PFSK-1 (cell line): ENCODE measurements around the gene CHRNE.

Experiments
- FOXP2 ChIP-seq: optimal IDR thresholded peaks from 2 replicates; pipeline ENCODE3; 2011; ENCODE audit warnings: borderline replicate concordance, control low read depth, inconsistent platforms; ENCODE audit not compliant: insufficient read depth; ENCODE audit errors: extremely low read length, extremely low read depth
- POLR2AphosphoS5 ChIP-seq: IDR thresholded peaks from 2 replicates; pipeline ENCODE4 v1.6.1; 2012; ENCODE audit warnings: low read depth, mild to moderate bottlenecking, control low read depth, low read length, moderate library complexity
- REST ChIP-seq, 2 experiments: IDR thresholded peaks; 2 replicates each; pipeline versions ENCODE4 v1.6.1 to v1.8.0; 2011 to 2012; ENCODE audit warnings: low read depth in 2 of 2, low read length in 2 of 2, control low read depth in 1 of 2, inconsistent platforms in 1 of 2, mild to moderate bottlenecking in 1 of 2, moderate library complexity in 1 of 2; ENCODE audit not compliant: insufficient read depth in 1 of 2
- SIN3A ChIP-seq: IDR thresholded peaks from 2 replicates; pipeline ENCODE4 v1.6.1; 2012; ENCODE audit warnings: mild to moderate bottlenecking, low read length, moderate library complexity, borderline replicate concordance; ENCODE audit not compliant: insufficient read depth
- TAF1 ChIP-seq: IDR thresholded peaks from 2 replicates; pipeline ENCODE4 v1.6.1; 2012; ENCODE audit warnings: low read length, control low read depth, borderline replicate concordance; ENCODE audit not compliant: insufficient read depth

Gene CHRNE

GRCh38 chr17:4936436-4936835 is 33.5 kb upstream of the CHRNE start:
- TF ChIP-seq POLR2AphosphoS5 (peak; percentile 23; the same call in 1 of the 2 replicates), TAF1 (no peak), SIN3A (no peak)

- no peak for TF ChIP-seq FOXP2
- no peak; the same call in 1 of the 2 replicates for TF ChIP-seq POLR2AphosphoS5
- no peak for TF ChIP-seq SIN3A
- TF ChIP-seq REST (IDR thresholded peaks at IDR 0.05; ENCODE audit: insufficient read depth in 1 of 2, low read depth in 2 of 2, low read length in 2 of 2), result no peak
- TF ChIP-seq TAF1, result no peak
These were observed 32.8 kb upstream of the CHRNE start for GRCh38 chr17:4935650-4936049.

GRCh38 chr17:4934173-4934979 is 31.5 kb upstream of the CHRNE start:
- TF ChIP-seq SIN3A (no peak), TAF1 (no peak), FOXP2 (peak; percentile 41), POLR2AphosphoS5 (peak; percentile 75), REST (IDR thresholded peaks at IDR 0.05; ENCODE audit: insufficient read depth in 1 of 2, low read depth in 2 of 2, low read length in 2 of 2) (peak; percentile 28 to 68; a peak in 2 of 4 replicates)

- TF ChIP-seq SIN3A, result no peak
- no peak for TF ChIP-seq TAF1
- no peak for TF ChIP-seq REST (IDR thresholded peaks at IDR 0.05; ENCODE audit: insufficient read depth in 1 of 2, low read depth in 2 of 2, low read length in 2 of 2)
- no peak for TF ChIP-seq POLR2AphosphoS5
- TF ChIP-seq FOXP2, result no peak
These were observed 30.7 kb upstream of the CHRNE start for GRCh38 chr17:4933646-4934045.

GRCh38 chr17:4932756-4933155 is 29.9 kb upstream of the CHRNE start:
- no peak for TF ChIP-seq POLR2AphosphoS5
- TF ChIP-seq SIN3A, result no peak
- TF ChIP-seq FOXP2, result no peak
- TF ChIP-seq REST (IDR thresholded peaks at IDR 0.05; ENCODE audit: insufficient read depth in 1 of 2, low read depth in 2 of 2, low read length in 2 of 2), result no peak
- no peak for TF ChIP-seq TAF1
